ENCODE data around the gene RIIAD1.

- TF ChIP-seq POLR2AphosphoS5 (IDR thresholded peaks at IDR 0.05; ENCODE audit: low read depth): no peak
- TF ChIP-seq CTCF (IDR thresholded peaks at IDR 0.05; ENCODE audit: insufficient read depth, low read length): no peak
Observed at GRCh38 chr1:151706464-151707415, 14.6 kb upstream of the RIIAD1 start.

All from HL-60 (cell line).